HepG2 (cell line): ENCODE measurements around the gene ADAT3. TPM values are rescaled to one million over a fixed set of nuclear protein-coding genes. Genes with fewer than 3 reads are reported as not detected.

Experiments used
- AGO1 ChIP-seq: fragments of 200-400 bp; formaldehyde crosslinking; IDR thresholded peaks from 2 replicates; pipeline ENCODE4 v1.6.1; 2017; ENCODE audit warnings: mild to moderate bottlenecking, low read depth, low read length, moderate library complexity; ENCODE audit not compliant: poor library complexity, severe bottlenecking
- ATAD3A ChIP-seq: sonication (generic); formaldehyde crosslinking; IDR thresholded peaks from 2 replicates; pipeline ENCODE4 v1.4.0; 2020; ENCODE audit warnings: missing genetic modification reagents
- ATF4 ChIP-seq, 2 experiments: fragments of 450-650 bp in 1 of 2; sonication (generic) in 1 of 2; formaldehyde crosslinking; IDR thresholded peaks; 2 replicates each; pipeline versions ENCODE4 v1.5.0 to v1.8.0; 2020 to 2022; ENCODE audit warnings: mild to moderate bottlenecking in 1 of 2, missing genetic modification reagents in 1 of 2
- BRCA1 ChIP-seq: sonication (generic); formaldehyde crosslinking; IDR thresholded peaks from 2 replicates; pipeline ENCODE4 v1.4.0; 2020; ENCODE audit warnings: missing genetic modification reagents
- DNMT1 ChIP-seq: sonication (generic); formaldehyde crosslinking; IDR thresholded peaks from 2 replicates; pipeline ENCODE4 v1.5.1; 2020; ENCODE audit warnings: mild to moderate bottlenecking, missing genetic modification reagents
- EED ChIP-seq: sonication (generic); formaldehyde crosslinking; IDR thresholded peaks from 2 replicates; pipeline ENCODE4 v1.5.0; 2020; ENCODE audit warnings: mild to moderate bottlenecking, missing genetic modification reagents
- HHEX ChIP-seq: IDR thresholded peaks from 2 replicates; pipeline ENCODE4 v1.6.1; 2016; ENCODE audit warnings: control low read depth
- MEF2D ChIP-seq: sonication (generic); formaldehyde crosslinking; IDR thresholded peaks from 2 replicates; pipeline ENCODE4 v1.5.1; 2020; ENCODE audit warnings: mild to moderate bottlenecking, missing genetic modification reagents
- MYC ChIP-seq: sonication (generic); formaldehyde crosslinking; IDR thresholded peaks from 2 replicates; pipeline ENCODE4 v1.9.0; 2021; ENCODE audit warnings: missing genetic modification reagents, borderline replicate concordance
- NAIF1 ChIP-seq: sonication (generic); formaldehyde crosslinking; IDR thresholded peaks from 2 replicates; pipeline ENCODE4 v1.5.0; 2020; ENCODE audit warnings: mild to moderate bottlenecking, missing genetic modification reagents, borderline replicate concordance
- NCOA1 ChIP-seq: sonication (generic); formaldehyde crosslinking; IDR thresholded peaks from 2 replicates; pipeline ENCODE4 v1.9.0; 2021; ENCODE audit warnings: missing genetic modification reagents
- PCBP1 ChIP-seq: fragments of 200-400 bp; formaldehyde crosslinking; IDR thresholded peaks from 2 replicates; pipeline ENCODE4 v1.6.1; 2017; ENCODE audit warnings: mild to moderate bottlenecking, low read depth, low read length, borderline replicate concordance
- SP140L ChIP-seq: sonication (generic); formaldehyde crosslinking; IDR thresholded peaks from 2 replicates; pipeline ENCODE4 v1.4.0; 2020; ENCODE audit warnings: missing genetic modification reagents, borderline replicate concordance
- SP5 ChIP-seq: IDR thresholded peaks from 2 replicates; pipeline ENCODE4 v1.6.1; 2016; ENCODE audit warnings: low read depth, borderline replicate concordance
- SRSF9 ChIP-seq: fragments of 200-400 bp; formaldehyde crosslinking; IDR thresholded peaks from 2 replicates; pipeline ENCODE4 v1.6.1; 2018; ENCODE audit warnings: borderline replicate concordance, mild to moderate bottlenecking, low read depth, low read length; ENCODE audit not compliant: insufficient read depth, poor library complexity, severe bottlenecking
- SUZ12 ChIP-seq: fragments of 150-350 bp; IDR thresholded peaks from 2 replicates; pipeline ENCODE4 v1.6.1; 2014; ENCODE audit warnings: low read depth, low read length
- TMF1 ChIP-seq: sonication (generic); formaldehyde crosslinking; IDR thresholded peaks from 2 replicates; pipeline ENCODE4 v1.8.1; 2022; ENCODE audit warnings: low read depth, missing genetic modification reagents
- ZFP62 ChIP-seq: sonication (generic); formaldehyde crosslinking; IDR thresholded peaks from 2 replicates; pipeline ENCODE4 v1.4.0; 2020; ENCODE audit warnings: missing genetic modification reagents
- ZNF30 ChIP-seq: sonication (generic); formaldehyde crosslinking; IDR thresholded peaks from 2 replicates; pipeline ENCODE4 v1.5.0; 2020; ENCODE audit warnings: mild to moderate bottlenecking, missing genetic modification reagents
- ZNF337 ChIP-seq: sonication (generic); formaldehyde crosslinking; IDR thresholded peaks from 2 replicates; pipeline ENCODE4 v1.5.1; 2020; ENCODE audit warnings: missing genetic modification reagents, low read depth, mild to moderate bottlenecking, borderline replicate concordance
- ZNF354B ChIP-seq: sonication (generic); formaldehyde crosslinking; IDR thresholded peaks from 2 replicates; pipeline ENCODE4 v1.8.0; 2022; ENCODE audit warnings: mild to moderate bottlenecking, missing genetic modification reagents
- ZNF672 ChIP-seq: sonication (generic); formaldehyde crosslinking; IDR thresholded peaks from 2 replicates; pipeline ENCODE4 v1.8.1; 2022; ENCODE audit warnings: missing genetic modification reagents
- ZNF773 ChIP-seq: sonication (generic); formaldehyde crosslinking; IDR thresholded peaks from 2 replicates; pipeline ENCODE4 v1.4.0; 2020; ENCODE audit warnings: missing genetic modification reagents, borderline replicate concordance
- ZNF781 ChIP-seq: sonication (generic); formaldehyde crosslinking; IDR thresholded peaks from 2 replicates; pipeline ENCODE4 v1.5.1; 2020; ENCODE audit warnings: borderline replicate concordance, mild to moderate bottlenecking, missing genetic modification reagents; ENCODE audit errors: not compliant biosample characterization
- polyA plus RNA-seq, 8 experiments: library from polyadenylated mRNA; depleted of rRNA in 3 of 8; stranded (reverse) in 7 of 8; unstranded in 1 of 8; fragments of >200 nt; fragmentation: Illumina TruSeq in 4 of 8; extraction: Trizol in 4 of 8; gene quantifications; 2 replicates each; pipeline versions ENCODE4 v1.2.1 to v1.2.3, GENCODE V29; 2011 to 2016; ENCODE audit warnings: low read depth in 4 of 8, missing spikeins in 1 of 8, mixed read lengths in 1 of 8; ENCODE audit not compliant: insufficient read depth in 1 of 8
- total RNA-seq, 5 experiments: library from RNA; depleted of rRNA; stranded (reverse); fragments of >200 nt; fragmentation: Illumina TruSeq; extraction: Trizol; gene quantifications; 2 replicates each; pipeline ENCODE4 v1.2.3, GENCODE V29; 2016; ENCODE audit warnings: low read depth in 1 of 5
- TF ChIP-seq, protein P1 (sequence below): sonication (generic); formaldehyde crosslinking; IDR thresholded peaks from 2 replicates; pipeline ENCODE4 v1.4.0; 2020; ENCODE audit warnings: missing genetic modification reagents, borderline replicate concordance

The ADAT3 gene
- total and polyA plus RNA-seq, 2 of the 13 experiments (the other 11 are each of a cell fraction or from before 2014, with no cell fraction given) = 0.95 to 3.5 TPM

- TF ChIP-seq, protein P1, sequence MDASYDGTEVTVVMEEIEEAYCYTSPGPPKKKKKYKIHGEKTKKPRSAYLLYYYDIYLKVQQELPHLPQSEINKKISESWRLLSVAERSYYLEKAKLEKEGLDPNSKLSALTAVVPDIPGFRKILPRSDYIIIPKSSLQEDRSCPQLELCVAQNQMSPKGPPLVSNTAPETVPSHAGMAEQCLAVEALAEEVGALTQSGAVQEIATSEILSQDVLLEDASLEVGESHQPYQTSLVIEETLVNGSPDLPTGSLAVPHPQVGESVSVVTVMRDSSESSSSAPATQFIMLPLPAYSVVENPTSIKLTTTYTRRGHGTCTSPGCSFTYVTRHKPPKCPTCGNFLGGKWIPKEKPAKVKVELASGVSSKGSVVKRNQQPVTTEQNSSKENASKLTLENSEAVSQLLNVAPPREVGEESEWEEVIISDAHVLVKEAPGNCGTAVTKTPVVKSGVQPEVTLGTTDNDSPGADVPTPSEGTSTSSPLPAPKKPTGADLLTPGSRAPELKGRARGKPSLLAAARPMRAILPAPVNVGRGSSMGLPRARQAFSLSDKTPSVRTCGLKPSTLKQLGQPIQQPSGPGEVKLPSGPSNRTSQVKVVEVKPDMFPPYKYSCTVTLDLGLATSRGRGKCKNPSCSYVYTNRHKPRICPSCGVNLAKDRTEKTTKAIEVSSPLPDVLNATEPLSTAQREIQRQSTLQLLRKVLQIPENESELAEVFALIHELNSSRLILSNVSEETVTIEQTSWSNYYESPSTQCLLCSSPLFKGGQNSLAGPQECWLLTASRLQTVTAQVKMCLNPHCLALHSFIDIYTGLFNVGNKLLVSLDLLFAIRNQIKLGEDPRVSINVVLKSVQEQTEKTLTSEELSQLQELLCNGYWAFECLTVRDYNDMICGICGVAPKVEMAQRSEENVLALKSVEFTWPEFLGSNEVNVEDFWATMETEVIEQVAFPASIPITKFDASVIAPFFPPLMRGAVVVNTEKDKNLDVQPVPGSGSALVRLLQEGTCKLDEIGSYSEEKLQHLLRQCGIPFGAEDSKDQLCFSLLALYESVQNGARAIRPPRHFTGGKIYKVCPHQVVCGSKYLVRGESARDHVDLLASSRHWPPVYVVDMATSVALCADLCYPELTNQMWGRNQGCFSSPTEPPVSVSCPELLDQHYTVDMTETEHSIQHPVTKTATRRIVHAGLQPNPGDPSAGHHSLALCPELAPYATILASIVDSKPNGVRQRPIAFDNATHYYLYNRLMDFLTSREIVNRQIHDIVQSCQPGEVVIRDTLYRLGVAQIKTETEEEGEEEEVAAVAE = no peak
- TF ChIP-seq NCOA1 (CRISPR knock-in tag) = no peak
- TF ChIP-seq ATAD3A (CRISPR knock-in tag) = no peak
- TF ChIP-seq AGO1 = peak; percentile 54
- TF ChIP-seq ZNF773 = no peak
- no peak for TF ChIP-seq ZFP62
- TF ChIP-seq ATF4 (CRISPR knock-in tag; IDR thresholded peaks at IDR 0.05) = 0 out of 4 replicates have a peak, but pooled peaks of 1 of the 2 experiments have one; percentile 34
- 0 out of 2 replicates have a peak, but pooled peaks have one; percentile 18 for TF ChIP-seq MEF2D (CRISPR knock-in tag)
- TF ChIP-seq ZNF354B (CRISPR knock-in tag) = no peak
- no peak for TF ChIP-seq ZNF672 (CRISPR knock-in tag)
- TF ChIP-seq SUZ12 = no peak
- TF ChIP-seq SRSF9 = no peak
- TF ChIP-seq HHEX (CRISPR knock-in tag) = no peak
- no peak for TF ChIP-seq BRCA1 (CRISPR knock-in tag)
- no peak for TF ChIP-seq ZNF337 (CRISPR knock-in tag)
- 0 out of 2 replicates have a peak, but pooled peaks have one; percentile 51 for TF ChIP-seq PCBP1
- no peak for TF ChIP-seq SP140L (CRISPR knock-in tag)
- TF ChIP-seq NAIF1 (CRISPR knock-in tag) = no peak
- TF ChIP-seq DNMT1 (CRISPR knock-in tag) = no peak
- peak; percentile 99 for TF ChIP-seq MYC
- TF ChIP-seq EED (CRISPR knock-in tag) = no peak
- TF ChIP-seq ZNF781 = no peak
- peak; percentile 62; the same call in 1 of the 2 replicates for TF ChIP-seq SP5 (CRISPR knock-in tag)
- no peak; the same call in 1 of the 2 replicates for TF ChIP-seq TMF1
- no peak for TF ChIP-seq ZNF30 (CRISPR knock-in tag)
Observed at GRCh38 chr19:1863638-1864479, 41.3 kb upstream of the ADAT3 start (continued).
